ENCODE results near the gene MLLT10. TPM values are rescaled to one million over a fixed set of nuclear protein-coding genes. Genes with fewer than 3 reads are reported as not detected.

The MLLT10 gene
- total and polyA plus RNA-seq, 9 of the 15 experiments (the other 6 are each of a cell fraction or from before 2014, with no cell fraction given) = 18.8 to 81.4 (median 64.2) TPM

DNA sequence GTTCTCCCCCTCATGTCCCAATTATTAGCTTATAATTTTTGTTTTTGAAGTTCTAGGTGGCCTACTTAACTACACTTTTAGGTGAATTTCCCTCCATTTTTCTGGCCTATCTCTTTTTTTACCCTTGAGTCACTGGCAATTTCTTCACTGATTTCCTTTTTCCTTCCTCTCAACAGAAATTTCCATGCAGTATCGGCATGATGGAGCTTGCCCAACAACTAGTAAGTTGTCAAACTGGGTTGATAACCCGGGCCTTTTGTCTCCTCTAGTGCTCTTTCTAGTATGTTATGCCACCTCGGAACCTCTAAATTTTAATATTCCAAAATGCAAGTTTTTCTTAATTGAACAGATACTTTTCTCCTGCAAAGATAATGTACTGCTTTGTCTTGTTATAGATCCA lies 147.1 kb downstream of the MLLT10 start:
- ChIA-PET CTCF (ENCODE audit: low intra/inter-chr PET ratio) (no interaction called here), POLR2A (no interaction called here)
- no peak for FAIRE-seq
- Histone ChIP-seq H3K36me3 (ENCODE audit: control insufficient read depth, insufficient read depth, low read length) (peaks cover 35% of the 10 kb centered on the region), H4K20me1 (replicated peaks; ENCODE audit: control insufficient read depth, insufficient read depth, low read length) (peaks cover 5% of the 10 kb centered on the region; the same call in 1 of the 2 replicates), H3K9ac (ENCODE audit: insufficient read depth in 1 of 2, low read depth in 2 of 2, low read length in 2 of 2) (no peak overlapping the region), H3K4me3 (no peak overlapping the region), H3K4me1 (replicated peaks in 1 of 2; ENCODE audit: control insufficient read depth in 2 of 2, insufficient read depth in 2 of 2, low read length in 2 of 2) (no peaks in the 10 kb centered on the region), H2AFZ (ENCODE audit: low read depth, low read length) (no peak overlapping the region), H3K27ac (ENCODE audit: extremely low read depth, low read depth, low read length) (no peak overlapping the region), H3K9me1 (ENCODE audit: control insufficient read depth, insufficient read depth, low read length) (no peaks in the 10 kb centered on the region), H3K4me2 (ENCODE audit: insufficient read depth, low read length) (no peak overlapping the region), H3K9me3 (replicated peaks; ENCODE audit: control insufficient read depth, insufficient read depth, low read depth, low read length) (no peaks in the 10 kb centered on the region), H3K27me3 (ENCODE audit: control insufficient read depth in 2 of 2, insufficient read depth in 2 of 2, low read length in 2 of 2) (no peaks in the 10 kb centered on the region), H3K79me2 (ENCODE audit: control insufficient read depth, insufficient read depth, low read length) (peaks cover 26% of the 10 kb centered on the region; the same call in 2 of the 3 replicates)
- intact Hi-C loops (cut with micrococcal nuclease) (no loop called here), in situ Hi-C loops (cut with MboI) (no loop called here)
- TF ChIP-seq, protein P1, sequence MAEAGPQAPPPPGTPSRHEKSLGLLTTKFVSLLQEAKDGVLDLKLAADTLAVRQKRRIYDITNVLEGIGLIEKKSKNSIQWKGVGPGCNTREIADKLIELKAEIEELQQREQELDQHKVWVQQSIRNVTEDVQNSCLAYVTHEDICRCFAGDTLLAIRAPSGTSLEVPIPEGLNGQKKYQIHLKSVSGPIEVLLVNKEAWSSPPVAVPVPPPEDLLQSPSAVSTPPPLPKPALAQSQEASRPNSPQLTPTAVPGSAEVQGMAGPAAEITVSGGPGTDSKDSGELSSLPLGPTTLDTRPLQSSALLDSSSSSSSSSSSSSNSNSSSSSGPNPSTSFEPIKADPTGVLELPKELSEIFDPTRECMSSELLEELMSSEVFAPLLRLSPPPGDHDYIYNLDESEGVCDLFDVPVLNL (CRISPR knock-in tag; IDR thresholded peaks at IDR 0.05; ENCODE audit: low read depth) = no peak
- TF ChIP-seq NR1H2 (CRISPR knock-in tag; IDR thresholded peaks at IDR 0.05) (no peak), MBD2 (IDR thresholded peaks at IDR 0.05; ENCODE audit: borderline replicate concordance, low read depth) (no peak), ARHGAP35 (IDR thresholded peaks at IDR 0.05; ENCODE audit: partially characterized antibody) (no peak), STAT5A (IDR thresholded peaks at IDR 0.05; ENCODE audit: borderline replicate concordance, low read length) (no peak), EZH2 (IDR thresholded peaks at IDR 0.05; ENCODE audit: borderline replicate concordance, low read depth, low read length) (no peak), ZNF133 (CRISPR knock-in tag; IDR thresholded peaks at IDR 0.05) (no peak), ARID1B (IDR thresholded peaks at IDR 0.05) (no peak), EHMT2 (IDR thresholded peaks at IDR 0.05) (no peak), FIP1L1 (IDR thresholded peaks at IDR 0.05; ENCODE audit: low read depth, low read length, poor library complexity, severe bottlenecking) (no peak), NR4A1 (CRISPR knock-in tag; IDR thresholded peaks at IDR 0.05) (no peak), NR4A1 (tag; IDR thresholded peaks at IDR 0.05) (no peak), KLF6 (CRISPR knock-in tag; IDR thresholded peaks at IDR 0.05; ENCODE audit: borderline replicate concordance) (no peak), SMARCE1 (IDR thresholded peaks at IDR 0.05) (no peak), SREBF1 (IDR thresholded peaks at IDR 0.05; ENCODE audit: borderline replicate concordance, low read depth, low read length) (no peak), ZNF354B (CRISPR knock-in tag; IDR thresholded peaks at IDR 0.05) (no peak)
- TF ChIP-seq, protein P2, sequence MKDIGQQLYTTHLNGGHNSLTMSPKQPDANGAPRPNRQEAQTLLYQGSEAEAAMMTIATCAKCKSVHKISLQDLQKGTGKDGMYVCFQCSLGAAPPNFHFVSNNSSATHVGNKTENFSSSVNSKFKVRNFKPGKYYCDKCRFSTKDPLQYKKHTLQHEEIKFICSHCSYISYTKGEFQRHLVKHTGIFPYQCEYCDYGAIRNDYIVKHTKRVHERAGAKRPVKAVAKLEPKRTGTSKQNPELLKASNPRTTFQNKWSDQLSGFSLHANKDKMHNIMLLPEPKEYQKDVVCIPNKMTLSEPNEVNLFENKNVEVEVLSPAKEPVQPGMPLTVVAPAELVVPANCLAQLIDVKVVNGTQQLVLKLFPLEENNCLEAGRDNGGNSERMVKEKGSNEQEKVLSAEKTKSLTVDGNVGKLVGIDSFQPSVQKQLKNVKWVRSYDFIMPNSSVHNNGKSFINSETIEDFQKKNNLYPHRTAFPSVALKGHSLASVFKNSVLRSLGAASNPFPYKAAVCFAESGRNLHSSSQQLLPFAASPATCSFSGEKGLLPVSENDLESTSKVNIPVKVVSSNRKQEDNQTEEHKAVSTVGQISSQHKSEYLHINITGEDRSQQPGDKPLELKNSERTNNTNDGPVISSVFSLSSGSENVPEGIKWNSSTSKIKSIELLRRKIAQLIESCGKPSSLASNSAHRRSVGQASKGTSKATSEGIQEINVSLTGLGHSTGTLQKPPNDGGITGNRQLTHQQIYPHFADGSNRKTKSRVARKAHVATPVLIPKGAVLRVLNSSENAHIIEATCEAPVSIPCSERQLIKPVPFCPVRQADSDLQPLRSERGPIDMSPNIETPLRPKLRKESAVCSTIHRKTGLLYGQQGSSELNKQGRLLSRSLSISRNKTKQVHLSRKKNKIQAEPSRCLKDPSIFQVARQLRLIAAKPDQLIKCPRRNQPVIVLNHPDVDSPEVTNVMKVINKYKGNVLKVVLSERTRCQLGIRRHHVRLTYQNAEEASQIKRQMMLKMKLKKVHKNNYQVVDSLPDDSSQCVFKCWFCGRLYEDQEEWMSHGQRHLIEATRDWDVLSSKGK (CRISPR knock-in tag; IDR thresholded peaks at IDR 0.05) = no peak
- no peak for ATAC-seq
- 98% methylated on average over 3 of the region's 3 CpGs for whole genome bisulfite sequencing (ENCODE audit: insufficient coverage, low coverage, missing lambda C conversion rate)
- DNase-seq (ENCODE audit: extremely low read depth in 1 of 4, low spot score in 3 of 4) = no peak
- no TSS peak for BruUV-seq (replicated peaks)
